Measurements from ENCODE around the gene TAF1C.

- TF ChIP-seq CTCF (conservative IDR thresholded peaks at IDR 0.05 in 1 of 2, IDR thresholded peaks at IDR 0.05 in 1 of 2; ENCODE audit: extremely low read depth in 1 of 2, insufficient read depth in 1 of 2, low read depth in 1 of 2, low read length in 2 of 2): no peak
- no peak for TF ChIP-seq EZH2 (IDR thresholded peaks at IDR 0.05; ENCODE audit: borderline replicate concordance, low read length)
Observed at GRCh38 chr16:84155771-84156170, 31.1 kb downstream of the TAF1C start.
